Lung (tissue), 12 donors: ENCODE data around the gene ATP6V0D1. TPM values are rescaled to one million over a fixed set of nuclear protein-coding genes. Genes with fewer than 3 reads are reported as not detected.
A peak's percentile ranks its signal among the peaks of the same experiment; 100 is the strongest.

Experiments used
- ATAC-seq: fragments of 200-7000 bp; cut with Tn5 transposase; one replicate; pipeline ENCODE4 v1.9.1; 2020; ENCODE audit warnings: moderate number of reproducible peaks; ENCODE audit not compliant: insufficient read depth, low FRiP score
- DNase-seq, 3 donors: peaks; one replicate each; pipeline ENCODE4 v3.0.0-alpha.2; 2013 to 2017
- H3K27ac ChIP-seq, 2 donors: one replicate each; pipeline ENCODE4 v1.5.1; 2013; ENCODE audit warnings: mild to moderate bottlenecking in 2 of 2, moderate library complexity in 2 of 2, control low read depth in 1 of 2, inconsistent platforms in 1 of 2, low read depth in 1 of 2, low read length in 1 of 2
- H3K27me3 ChIP-seq, 3 donors: one replicate each; pipeline ENCODE4 v1.5.1; 2013; ENCODE audit warnings: low read length in 2 of 3; ENCODE audit not compliant: control insufficient read depth in 3 of 3, insufficient read depth in 3 of 3
- H3K36me3 ChIP-seq, 4 donors: one replicate each; pipeline ENCODE4 v1.5.1; 2013; ENCODE audit warnings: low read length in 4 of 4, mild to moderate bottlenecking in 1 of 4, moderate library complexity in 1 of 4; ENCODE audit not compliant: control insufficient read depth in 4 of 4, insufficient read depth in 4 of 4
- H3K4me1 ChIP-seq, 5 donors: one replicate each; pipeline ENCODE4 v1.5.1; 2013; ENCODE audit warnings: low read length in 5 of 5, mild to moderate bottlenecking in 2 of 5, moderate library complexity in 1 of 5; ENCODE audit not compliant: control insufficient read depth in 5 of 5, insufficient read depth in 5 of 5
- H3K4me3 ChIP-seq: one replicate; pipeline ENCODE4 v1.5.1; 2013; ENCODE audit warnings: mild to moderate bottlenecking, control low read depth, moderate library complexity
- H3K9ac ChIP-seq, 2 donors: one replicate each; pipeline ENCODE4 v1.5.1; 2013; ENCODE audit warnings: low read length in 2 of 2, control low read depth in 1 of 2; ENCODE audit not compliant: insufficient read depth in 1 of 2
- H3K9me3 ChIP-seq, 4 donors: one replicate each; pipeline ENCODE4 v1.5.1; 2013; ENCODE audit warnings: low read length in 3 of 4, mild to moderate bottlenecking in 1 of 4, moderate library complexity in 1 of 4; ENCODE audit not compliant: control insufficient read depth in 4 of 4, insufficient read depth in 3 of 4
- CTCF ChIP-seq: IDR thresholded peaks from 2 replicates; pipeline ENCODE4 v1.5.1; 2012; ENCODE audit warnings: mild to moderate bottlenecking; ENCODE audit errors: control extremely low read depth, extremely low read depth
- WGBS, 2 donors: extraction: QIAGEN DNeasy Blood & Tissue Kit; methylation state at CpG; one replicate each; pipeline ENCODE4 v1.1.7; 2013; 5-methylcytosine and 5-hydroxymethylcytosine counted together
- polyA plus RNA-seq, 2 donors: library from polyadenylated mRNA; stranded (reverse); fragments of 200-250 nt; gene quantifications; one replicate each; pipeline ENCODE4 v1.2.1, GENCODE V29; 2013
- total RNA-seq, 2 donors: library from RNA; depleted of rRNA in 1 of 2; stranded (reverse); fragments of >200 nt in 1 of 2; gene quantifications; one replicate each; pipeline ENCODE4 v1.2.1, GENCODE V29; 2014 to 2021
- donor health status: control.
- donor health status: control.
- donor health status: Bipolar disorder and iron deficiency.
- donor health status: healthy.
- donor health status: DM: yes; HTN: yes; CAD: no.

ATP6V0D1 gene
- total and polyA plus RNA-seq, 4 donors, result 39.6 to 249 (median 136) TPM

- H3K36me3 ChIP-seq, result no peaks in the 10 kb centered on the region
- no peaks in the 10 kb centered on the region for H3K9me3 ChIP-seq
- H3K9ac ChIP-seq, result no peak overlapping the region
- no peak overlapping the region for H3K4me3 ChIP-seq
- TF ChIP-seq CTCF, result no peak
- no peak overlapping the region for H3K27ac ChIP-seq
- no peaks in the 10 kb centered on the region for H3K27me3 ChIP-seq
- no peak for ATAC-seq
- no peaks in the 10 kb centered on the region for H3K4me1 ChIP-seq
- DNase-seq, result no peak
- WGBS, 2 donors, result 74 to 79% methylated on average over 8 of the region's 8 CpGs
Measured at GRCh38 chr16:67506468-67506867, 25.5 kb upstream of the ATP6V0D1 start.

- peak in 1 of 3 donors; percentile 28 for DNase-seq
Measured at GRCh38 chr16:67504031-67505021, 23.4 kb upstream of the ATP6V0D1 start.

GRCh38 chr16:67499106-67499505 lies 18.1 kb upstream of the ATP6V0D1 start:
- H3K27me3 ChIP-seq, result no peaks in the 10 kb centered on the region
- H3K4me3 ChIP-seq, result no peak overlapping the region
- no peaks in the 10 kb centered on the region for H3K9me3 ChIP-seq
- no peak overlapping the region for H3K9ac ChIP-seq
- DNase-seq, result no peak
- H3K36me3 ChIP-seq, result peaks cover 0 to 2% (median 0%) of the 10 kb centered on the region in 4 donors
- no peak overlapping the region for H3K27ac ChIP-seq
- H3K4me1 ChIP-seq, result no peaks in the 10 kb centered on the region
- TF ChIP-seq CTCF, result no peak
- WGBS, 2 donors, result 80 to 86% methylated on average over 4 of the region's 4 CpGs
- ATAC-seq, result no peak

More at GRCh38 chr16:67504031-67505021, 23.4 kb upstream of the ATP6V0D1 start:
- H3K4me1 ChIP-seq, result no peaks in the 10 kb centered on the region
- H3K27ac ChIP-seq, result peak overlapping the region in 1 of 2 donors; percentile 89
- no peak overlapping the region for H3K9ac ChIP-seq
- WGBS, 2 donors, result 58 to 68% methylated on average over 9 of the region's 9 CpGs
- peak; percentile 75 for ATAC-seq
- H3K9me3 ChIP-seq, result no peaks in the 10 kb centered on the region
- H3K4me3 ChIP-seq, result no peak overlapping the region
- TF ChIP-seq CTCF, result no peak
- no peaks in the 10 kb centered on the region for H3K27me3 ChIP-seq
- H3K36me3 ChIP-seq, result no peaks in the 10 kb centered on the region
